HepG2 (cell line): ENCODE data around the gene CDHR5. TPM values are rescaled to one million over a fixed set of nuclear protein-coding genes. Genes with fewer than 3 reads are reported as not detected.

ENCODE experiments used
- DMAP1 ChIP-seq: IDR thresholded peaks from 2 replicates; pipeline ENCODE4 v1.6.1; 2016
- EEA1 ChIP-seq: sonication (generic); formaldehyde crosslinking; IDR thresholded peaks from 2 replicates; pipeline ENCODE4 v1.5.1; 2020; ENCODE audit warnings: mild to moderate bottlenecking, missing genetic modification reagents, borderline replicate concordance
- ESRRA ChIP-seq: sonication (generic); formaldehyde crosslinking; IDR thresholded peaks from 2 replicates; pipeline ENCODE4 v1.5.1; 2020; ENCODE audit warnings: mild to moderate bottlenecking, low read depth, missing genetic modification reagents
- HDAC1 ChIP-seq: sonication (generic); formaldehyde crosslinking; IDR thresholded peaks from 2 replicates; pipeline ENCODE4 v1.5.1; 2020; ENCODE audit warnings: mild to moderate bottlenecking, missing genetic modification reagents
- HOXA7 ChIP-seq: sonication (generic); formaldehyde crosslinking; IDR thresholded peaks from 2 replicates; pipeline ENCODE4 v1.8.1; 2022; ENCODE audit warnings: mild to moderate bottlenecking, missing genetic modification reagents, moderate library complexity
- JDP2 ChIP-seq: sonication (generic); formaldehyde crosslinking; IDR thresholded peaks from 2 replicates; pipeline ENCODE4 v1.8.1; 2022; ENCODE audit warnings: missing genetic modification reagents, borderline replicate concordance
- KMT2A ChIP-seq: sonication (generic); formaldehyde crosslinking; IDR thresholded peaks from 2 replicates; pipeline ENCODE4 v1.4.0; 2020; ENCODE audit warnings: missing genetic modification reagents
- MXD1 ChIP-seq: sonication (generic); formaldehyde crosslinking; IDR thresholded peaks from 2 replicates; pipeline ENCODE4 v1.4.0; 2020; ENCODE audit warnings: mild to moderate bottlenecking, missing genetic modification reagents
- MXD3 ChIP-seq: IDR thresholded peaks from 2 replicates; pipeline ENCODE4 v1.6.1; 2016; ENCODE audit warnings: mild to moderate bottlenecking, missing biosample characterization, missing genetic modification reagents
- MXD4 ChIP-seq: IDR thresholded peaks from 2 replicates; pipeline ENCODE4 v1.6.1; 2016; ENCODE audit warnings: mild to moderate bottlenecking, missing biosample characterization, missing genetic modification reagents
- PHF21A ChIP-seq: sonication (generic); formaldehyde crosslinking; IDR thresholded peaks from 2 replicates; pipeline ENCODE4 v1.5.0; 2020; ENCODE audit warnings: mild to moderate bottlenecking, missing genetic modification reagents
- SALL1 ChIP-seq: sonication (generic); formaldehyde crosslinking; IDR thresholded peaks from 2 replicates; pipeline ENCODE4 v1.8.0; 2022; ENCODE audit warnings: mild to moderate bottlenecking, missing genetic modification reagents
- SAP130 ChIP-seq: IDR thresholded peaks from 2 replicates; pipeline ENCODE4 v1.6.1; 2016; ENCODE audit warnings: low read depth
- SIN3A ChIP-seq: IDR thresholded peaks from 2 replicates; pipeline ENCODE4 v1.6.1; 2011; ENCODE audit warnings: low read depth, mild to moderate bottlenecking, control low read depth, low read length, borderline replicate concordance
- SIX4 ChIP-seq: sonication (generic); formaldehyde crosslinking; IDR thresholded peaks from 2 replicates; pipeline ENCODE4 v1.4.0; 2020; ENCODE audit warnings: missing genetic modification reagents
- SMAD9 ChIP-seq: sonication (generic); formaldehyde crosslinking; IDR thresholded peaks from 2 replicates; pipeline ENCODE4 v1.5.1; 2020; ENCODE audit warnings: mild to moderate bottlenecking, missing genetic modification reagents
- TAF1 ChIP-seq: sonication (generic); formaldehyde crosslinking; IDR thresholded peaks from 2 replicates; pipeline ENCODE4 v1.4.0; 2020; ENCODE audit warnings: missing genetic modification reagents
- YEATS4 ChIP-seq: sonication (generic); formaldehyde crosslinking; IDR thresholded peaks from 2 replicates; pipeline ENCODE4 v1.4.0; 2020; ENCODE audit warnings: missing genetic modification reagents, borderline replicate concordance
- ZNF24 ChIP-seq: fragments of 450-650 bp; IDR thresholded peaks from 2 replicates; pipeline ENCODE4 v1.6.1; 2017; ENCODE audit warnings: antibody characterized with exemption, mild to moderate bottlenecking
- ZNF383 ChIP-seq: sonication (generic); formaldehyde crosslinking; IDR thresholded peaks from 2 replicates; pipeline ENCODE4 v1.4.0; 2020; ENCODE audit warnings: missing genetic modification reagents, mild to moderate bottlenecking, borderline replicate concordance
- ZNF609 ChIP-seq: sonication (generic); formaldehyde crosslinking; IDR thresholded peaks from 2 replicates; pipeline ENCODE4 v1.4.0; 2020; ENCODE audit warnings: mild to moderate bottlenecking, missing genetic modification reagents, borderline replicate concordance
- ZNF614 ChIP-seq: IDR thresholded peaks from 2 replicates; pipeline ENCODE4 v1.6.1; 2018; ENCODE audit warnings: missing biosample characterization, missing genetic modification reagents, inconsistent platforms, borderline replicate concordance
- ZNF629 ChIP-seq: sonication (generic); formaldehyde crosslinking; conservative IDR thresholded peaks from 2 replicates; pipeline ENCODE4 v1.5.0; 2020; ENCODE audit warnings: missing genetic modification reagents
- ZNF816 ChIP-seq: sonication (generic); formaldehyde crosslinking; IDR thresholded peaks from 2 replicates; pipeline ENCODE4 v1.8.0; 2022; ENCODE audit warnings: missing genetic modification reagents, mild to moderate bottlenecking, borderline replicate concordance
- polyA plus RNA-seq, 8 experiments: library from polyadenylated mRNA; depleted of rRNA in 3 of 8; stranded (reverse) in 7 of 8; unstranded in 1 of 8; fragments of >200 nt; fragmentation: Illumina TruSeq in 4 of 8; extraction: Trizol in 4 of 8; gene quantifications; 2 replicates each; pipeline versions ENCODE4 v1.2.1 to v1.2.3, GENCODE V29; 2011 to 2016; ENCODE audit warnings: low read depth in 4 of 8, missing spikeins in 1 of 8, mixed read lengths in 1 of 8; ENCODE audit not compliant: insufficient read depth in 1 of 8
- total RNA-seq, 5 experiments: library from RNA; depleted of rRNA; stranded (reverse); fragments of >200 nt; fragmentation: Illumina TruSeq; extraction: Trizol; gene quantifications; 2 replicates each; pipeline ENCODE4 v1.2.3, GENCODE V29; 2016; ENCODE audit warnings: low read depth in 1 of 5
- TF ChIP-seq, protein P1 (sequence below): sonication (generic); formaldehyde crosslinking; IDR thresholded peaks from 2 replicates; pipeline ENCODE4 v1.5.0; 2020; ENCODE audit warnings: mild to moderate bottlenecking, missing genetic modification reagents, moderate library complexity

The CDHR5 gene
- total and polyA plus RNA-seq, 2 of the 13 experiments (the other 11 are each of a cell fraction or from before 2014, with no cell fraction given), result 0.46 to 0.71 TPM

GRCh38 chr11:567629-568292, 57.0 kb downstream of the CDHR5 start (continued):
- no peak for TF ChIP-seq ZNF614 (CRISPR knock-in tag)
- TF ChIP-seq ZNF383 (CRISPR knock-in tag), result 0 out of 2 replicates have a peak, but pooled peaks have one; percentile 18
- no peak for TF ChIP-seq HOXA7
- TF ChIP-seq SMAD9 (CRISPR knock-in tag), result no peak
- TF ChIP-seq JDP2, result no peak
- TF ChIP-seq MXD1 (CRISPR knock-in tag), result peak; percentile 70; the same call in 1 of the 2 replicates
- peak; percentile 34 for TF ChIP-seq SAP130 (CRISPR knock-in tag)
- no peak for TF ChIP-seq ZNF609 (CRISPR knock-in tag)
- TF ChIP-seq SIX4 (CRISPR knock-in tag), result no peak
- TF ChIP-seq SALL1 (CRISPR knock-in tag), result 0 out of 2 replicates have a peak, but pooled peaks have one; percentile 25
- TF ChIP-seq HDAC1, result peak; percentile 71; the same call in 1 of the 2 replicates
- no peak for TF ChIP-seq SIN3A
- TF ChIP-seq MXD3 (CRISPR knock-in tag), result no peak
- no peak for TF ChIP-seq ZNF24
- TF ChIP-seq, protein P1, sequence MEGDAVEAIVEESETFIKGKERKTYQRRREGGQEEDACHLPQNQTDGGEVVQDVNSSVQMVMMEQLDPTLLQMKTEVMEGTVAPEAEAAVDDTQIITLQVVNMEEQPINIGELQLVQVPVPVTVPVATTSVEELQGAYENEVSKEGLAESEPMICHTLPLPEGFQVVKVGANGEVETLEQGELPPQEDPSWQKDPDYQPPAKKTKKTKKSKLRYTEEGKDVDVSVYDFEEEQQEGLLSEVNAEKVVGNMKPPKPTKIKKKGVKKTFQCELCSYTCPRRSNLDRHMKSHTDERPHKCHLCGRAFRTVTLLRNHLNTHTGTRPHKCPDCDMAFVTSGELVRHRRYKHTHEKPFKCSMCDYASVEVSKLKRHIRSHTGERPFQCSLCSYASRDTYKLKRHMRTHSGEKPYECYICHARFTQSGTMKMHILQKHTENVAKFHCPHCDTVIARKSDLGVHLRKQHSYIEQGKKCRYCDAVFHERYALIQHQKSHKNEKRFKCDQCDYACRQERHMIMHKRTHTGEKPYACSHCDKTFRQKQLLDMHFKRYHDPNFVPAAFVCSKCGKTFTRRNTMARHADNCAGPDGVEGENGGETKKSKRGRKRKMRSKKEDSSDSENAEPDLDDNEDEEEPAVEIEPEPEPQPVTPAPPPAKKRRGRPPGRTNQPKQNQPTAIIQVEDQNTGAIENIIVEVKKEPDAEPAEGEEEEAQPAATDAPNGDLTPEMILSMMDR (CRISPR knock-in tag), result peak; percentile 23; the same call in 1 of the 2 replicates
- TF ChIP-seq TAF1, result peak; percentile 37; the same call in 1 of the 2 replicates
- TF ChIP-seq PHF21A, result no peak
- TF ChIP-seq DMAP1, result peak; percentile 30; the same call in 1 of the 2 replicates
- no peak for TF ChIP-seq YEATS4 (CRISPR knock-in tag)
- no peak for TF ChIP-seq ZNF629 (CRISPR knock-in tag)
- TF ChIP-seq MXD4 (CRISPR knock-in tag), result no peak
- no peak for TF ChIP-seq ZNF816 (CRISPR knock-in tag)
- TF ChIP-seq KMT2A, result 0 out of 2 replicates have a peak, but pooled peaks have one; percentile 33
- TF ChIP-seq EEA1 (CRISPR knock-in tag), result no peak
- TF ChIP-seq ESRRA (CRISPR knock-in tag), result peak; percentile 11; the same call in 1 of the 2 replicates
